Amniotic stem cell (primary cell): ENCODE results near the gene PCLO.
"Not testable (repeated sequence)": the region's sequence is repeated elsewhere in the genome, so short reads cannot be mapped to it uniquely, and the experiment has no call there.

ENCODE experiments used
- DNase-seq: peaks from one replicate; lab custom pipeline; 2025; lab: John Stamatoyannopoulos, UW

Gene PCLO

GRCh38 chr7:83040484-83040883, 122.2 kb downstream of the PCLO start:
- DNase-seq = no peak

DNA sequence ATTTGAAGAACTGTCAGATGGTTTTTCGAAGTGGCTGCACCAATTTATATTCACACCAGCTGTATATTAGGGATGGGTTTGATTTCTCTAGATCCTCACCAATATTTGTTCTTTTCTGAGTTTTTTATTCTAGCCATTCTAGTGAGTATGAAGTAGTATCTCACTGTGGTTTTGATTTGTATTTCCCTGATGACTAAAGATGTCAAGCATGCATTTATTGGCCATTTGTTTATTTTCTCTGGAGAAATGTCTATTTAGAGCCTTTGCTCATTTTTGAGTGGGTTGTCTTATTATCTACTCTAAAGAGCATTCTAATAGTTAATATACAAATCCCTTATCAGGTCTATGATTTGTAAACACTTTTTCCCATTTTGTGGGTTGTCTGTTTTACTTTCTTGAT, 123.9 kb downstream of the PCLO start:
- no peak for DNase-seq

- DNase-seq = no peak
Measured at GRCh38 chr7:83036721-83037380, 125.8 kb downstream of the PCLO start.

DNA sequence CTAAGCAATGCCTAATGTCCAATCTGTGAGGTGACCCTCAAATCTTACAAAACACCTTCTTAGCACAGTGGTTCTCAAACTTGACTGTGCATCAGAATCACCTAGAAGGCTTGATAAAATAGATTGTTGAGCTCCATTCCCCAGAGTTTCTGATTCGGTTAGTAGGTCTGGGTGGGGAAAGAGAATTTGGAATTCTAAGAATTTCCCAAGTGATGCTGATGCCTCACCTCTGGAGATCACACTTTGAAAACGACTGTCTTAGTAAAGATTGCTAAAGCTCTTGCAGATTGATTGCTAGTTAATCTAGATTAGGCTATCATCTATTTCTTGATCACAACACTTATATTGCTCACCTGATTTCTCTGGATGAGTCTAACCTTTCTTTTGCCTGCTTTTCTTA, 126.6 kb downstream of the PCLO start:
- no peak for DNase-seq

GRCh38 chr7:83032195-83032594, 130.5 kb downstream of the PCLO start:
- no peak for DNase-seq

- DNase-seq = not testable (repeated sequence)
Measured at GRCh38 chr7:83023817-83024665, 138.6 kb downstream of the PCLO start.

- no peak for DNase-seq
Measured at GRCh38 chr7:83021032-83021431, 141.7 kb downstream of the PCLO start.

- no peak for DNase-seq
Measured at GRCh38 chr7:83020161-83020560, 142.5 kb downstream of the PCLO start.

- DNase-seq = no peak
Measured at GRCh38 chr7:83015916-83016315, 146.8 kb downstream of the PCLO start.

DNA sequence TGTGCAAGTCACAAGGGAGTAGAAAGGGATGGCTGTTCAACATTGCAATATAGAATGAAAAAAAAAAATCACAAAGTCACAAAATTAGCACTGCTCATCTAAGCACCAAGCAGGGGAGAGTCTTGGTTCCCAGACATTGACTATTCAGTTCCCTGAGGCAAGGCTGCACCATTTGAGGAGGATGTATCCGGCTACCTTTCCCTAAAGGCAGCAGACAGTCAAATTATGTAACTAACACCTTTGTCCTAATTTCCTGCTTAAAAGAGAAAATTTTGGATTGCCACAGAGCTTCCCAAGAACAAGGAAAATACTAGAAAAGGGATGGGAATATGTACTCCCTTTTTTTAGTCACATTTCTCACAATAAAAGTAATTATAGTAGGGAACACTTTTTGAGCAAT, 148.1 kb downstream of the PCLO start:
- no peak for DNase-seq

DNA sequence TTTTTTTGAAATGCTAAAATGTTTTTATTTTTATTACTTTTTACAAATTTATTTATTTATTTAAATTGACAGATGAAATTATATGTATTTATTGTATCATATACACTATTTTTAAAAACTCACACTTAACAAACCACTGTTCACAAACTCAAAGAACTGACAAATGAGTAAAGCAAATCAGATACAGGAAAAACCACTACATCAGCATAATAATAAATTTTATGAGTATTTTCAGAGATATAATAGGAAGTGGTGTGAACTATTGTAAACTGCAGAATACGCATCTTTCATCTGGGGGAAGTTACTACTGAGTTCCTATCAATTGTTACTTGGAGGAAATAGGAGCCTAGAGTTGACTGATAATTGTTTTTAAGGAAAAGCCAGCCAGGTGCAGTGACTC, 150.7 kb downstream of the PCLO start:
- DNase-seq = no peak

DNA sequence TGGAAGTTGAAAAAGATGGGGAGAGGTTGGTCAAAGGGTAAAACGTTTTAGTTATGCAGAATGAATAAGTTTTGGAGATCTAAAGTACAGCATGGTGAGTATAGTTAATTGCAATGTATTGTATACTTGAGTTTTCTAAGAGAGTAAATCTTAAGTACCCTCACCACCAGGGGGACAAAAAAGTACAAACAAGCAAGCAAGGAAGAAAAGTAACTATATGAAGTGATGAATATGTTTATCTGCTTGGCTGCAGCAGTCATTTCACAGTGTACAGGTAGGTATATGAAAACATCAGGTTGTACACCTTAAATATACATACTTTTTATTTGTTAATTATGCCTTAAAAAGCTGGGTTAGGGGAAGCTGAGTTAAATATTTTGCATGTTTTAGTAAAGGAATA, 157.3 kb downstream of the PCLO start:
- DNase-seq = no peak

DNA sequence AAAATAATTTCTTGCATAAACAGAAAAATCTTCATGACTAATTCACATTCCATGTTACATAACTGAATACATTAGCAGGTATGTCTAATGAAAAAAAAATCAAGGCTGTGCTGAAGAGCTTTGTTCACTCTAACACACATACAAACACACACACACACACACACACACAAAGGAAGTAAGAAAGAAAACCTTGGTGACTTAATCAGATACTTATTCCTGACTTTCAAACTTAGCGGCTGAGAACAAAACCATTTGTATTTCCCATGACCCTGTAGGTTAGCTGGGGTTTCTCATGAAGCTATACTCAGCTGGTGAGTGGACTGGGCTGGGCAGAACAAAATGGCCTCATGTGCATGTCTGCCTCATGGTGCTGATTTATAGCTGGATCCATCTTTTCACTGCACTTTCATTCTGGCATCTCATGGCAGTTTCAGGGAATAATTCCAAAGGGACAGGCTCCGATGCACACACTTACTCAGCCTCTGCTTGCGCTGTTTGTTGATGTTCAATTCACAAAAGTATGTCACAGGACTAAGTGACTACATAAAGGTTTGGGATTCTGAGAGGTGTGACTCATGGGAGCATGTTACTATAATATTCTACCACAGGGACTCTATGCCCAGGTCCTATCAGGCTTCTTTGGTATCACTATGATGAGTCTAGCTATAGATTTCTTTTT, 161.2 kb downstream of the PCLO start:
- no peak for DNase-seq

- no peak for DNase-seq
Measured at GRCh38 chr7:82998436-82998835, 164.2 kb downstream of the PCLO start.

DNA sequence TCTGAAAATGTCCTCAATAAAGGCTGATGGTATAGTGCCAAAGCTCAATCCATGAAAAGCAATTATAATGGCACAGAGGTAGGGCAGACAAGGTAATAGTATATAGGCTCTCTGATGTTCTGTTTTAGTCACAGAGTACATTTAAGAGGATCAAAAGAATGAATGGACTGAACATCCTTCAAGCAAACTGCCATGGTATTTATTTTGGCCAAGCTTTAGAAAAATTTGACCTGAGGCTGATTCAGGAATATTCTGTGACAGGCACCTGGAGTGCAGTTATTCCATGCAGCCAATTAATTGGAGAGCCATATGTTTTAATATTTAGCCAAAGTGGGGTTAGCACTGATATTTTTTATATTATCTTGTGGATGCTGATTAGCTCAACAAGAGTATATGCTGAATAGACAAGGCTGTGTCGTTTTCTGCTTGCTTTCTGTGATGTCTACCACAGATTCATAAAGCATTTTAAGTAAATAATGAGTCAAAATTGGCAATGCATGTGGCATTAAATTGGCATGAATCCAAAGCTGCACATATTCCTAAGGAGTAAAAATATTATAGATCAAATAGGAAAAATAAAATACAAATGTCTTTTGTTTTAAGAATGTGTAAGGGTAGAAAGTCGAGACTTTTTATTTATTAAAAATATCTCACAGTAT, 177.4 kb downstream of the PCLO start:
- no peak for DNase-seq

DNA sequence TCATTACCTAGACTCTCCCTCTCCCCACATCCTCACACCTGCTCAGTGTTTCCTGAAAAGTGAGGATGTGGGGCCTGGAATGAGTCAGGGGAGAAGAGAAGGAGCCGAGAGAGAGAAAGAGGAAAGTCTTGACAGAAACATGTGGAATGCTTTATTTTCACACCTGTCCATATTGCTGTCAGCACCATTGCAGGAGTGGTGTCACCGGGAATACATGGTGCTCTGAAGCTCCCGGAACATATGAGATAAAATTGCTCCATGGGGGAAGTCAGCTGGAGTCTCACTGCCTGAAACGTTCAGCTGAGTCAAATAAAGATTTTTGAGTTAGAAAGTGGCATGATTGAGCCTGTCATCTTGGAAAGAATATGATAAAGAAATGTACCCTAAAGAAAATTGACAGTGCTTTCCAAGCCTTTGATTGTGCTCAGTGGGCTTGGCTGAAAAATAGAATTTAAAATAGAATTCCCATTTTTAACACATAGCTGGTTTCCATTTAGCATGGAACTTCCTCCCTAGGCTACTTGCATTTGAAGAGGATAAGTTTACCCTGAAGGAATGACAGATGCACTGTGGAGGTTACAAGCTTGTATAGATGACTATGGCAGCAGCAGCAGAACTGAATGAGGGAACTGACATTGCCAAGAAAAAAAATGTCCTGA, 182.4 kb downstream of the PCLO start:
- no peak for DNase-seq

DNA sequence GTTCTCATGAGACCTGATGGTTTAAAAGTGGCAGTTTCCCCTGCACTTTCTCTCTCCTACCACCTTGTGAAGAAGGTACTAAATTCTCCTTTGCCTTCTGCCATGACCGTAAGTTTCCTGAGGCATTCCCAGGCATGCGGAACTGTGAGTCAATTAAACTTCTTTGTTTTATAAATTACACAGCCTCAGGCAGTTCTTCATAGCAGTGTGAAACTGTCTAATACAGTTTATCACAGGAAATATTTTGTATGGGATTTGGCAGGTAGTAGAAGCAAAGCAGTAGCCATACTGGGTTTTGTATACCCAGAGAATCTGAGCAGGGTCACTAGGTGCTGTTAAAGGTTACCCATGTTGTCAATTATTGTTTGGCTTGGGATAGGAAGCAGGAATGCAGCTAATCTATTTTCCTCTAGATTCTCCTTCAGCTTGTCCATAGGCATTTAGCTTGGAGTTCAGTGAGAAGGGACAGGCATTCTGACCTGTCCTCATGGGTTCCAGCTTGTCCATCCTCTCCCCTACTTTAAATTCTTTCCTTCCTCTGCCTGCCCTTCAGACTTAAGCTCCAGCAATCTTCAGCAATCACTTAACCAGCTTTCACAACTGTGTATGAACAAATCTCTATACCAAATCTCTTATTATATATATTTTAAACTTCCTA, 186.7 kb downstream of the PCLO start:
- DNase-seq = no peak

DNA sequence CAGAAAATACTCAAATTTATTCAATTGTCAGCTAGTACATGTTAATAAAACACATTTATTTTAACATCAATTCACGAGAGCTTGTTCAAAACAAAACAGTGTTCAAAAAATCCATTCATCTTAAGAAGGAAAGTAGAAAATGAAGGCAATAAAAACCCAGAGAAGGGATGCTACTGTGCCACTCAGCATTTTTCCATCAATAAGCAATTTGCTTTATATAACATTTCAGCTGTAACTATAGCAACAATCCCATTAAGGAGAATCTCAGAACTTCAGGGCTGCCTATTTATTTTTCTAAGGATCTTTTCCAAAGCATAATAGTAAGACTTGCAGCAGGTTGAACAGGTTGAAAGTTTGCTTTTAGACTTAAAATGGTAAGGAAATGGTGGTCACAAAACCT, 190.5 kb downstream of the PCLO start:
- no peak for DNase-seq

GRCh38 chr7:82965088-82966036, 197.3 kb downstream of the PCLO start:
- DNase-seq = no peak

DNA sequence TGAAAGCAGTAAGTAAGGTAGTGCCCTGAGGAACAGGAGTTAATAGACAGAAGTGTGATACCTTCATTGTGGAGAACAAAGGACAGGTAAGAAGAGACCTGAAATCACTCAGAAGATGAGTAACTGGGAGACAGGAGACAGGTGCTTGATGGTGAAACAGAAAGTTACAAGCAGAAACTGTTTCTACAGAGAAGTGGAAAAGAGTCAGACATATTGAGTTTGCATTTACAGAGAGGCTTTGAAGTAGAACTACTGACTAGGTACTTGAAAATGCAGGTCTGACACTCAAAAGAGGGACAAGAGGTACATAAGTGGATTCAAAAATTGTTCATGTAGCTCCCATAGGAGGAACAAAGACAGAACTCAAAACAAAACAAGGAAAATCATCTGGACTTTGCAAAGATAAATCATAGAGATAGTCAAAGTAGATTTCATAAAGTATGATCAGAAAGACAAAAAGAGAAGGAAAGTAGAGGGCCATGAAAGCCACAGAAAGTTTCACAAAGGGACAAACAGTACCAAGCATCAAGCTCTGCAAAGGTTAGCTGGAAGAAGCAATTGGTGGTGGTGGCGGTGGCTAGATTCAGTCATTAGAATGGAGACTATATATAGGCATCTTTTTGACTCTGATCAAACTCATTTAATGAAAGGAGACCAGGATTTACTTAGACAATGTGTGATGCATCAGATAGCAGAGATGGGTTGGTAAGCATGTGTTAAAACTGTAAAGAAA, 198.4 kb downstream of the PCLO start:
- DNase-seq = no peak
